A549 treated with ZK216348 at 1 μM for 4 hours (cell line): Measurements from ENCODE around the gene HAND2. TPM values are rescaled to one million over a fixed set of nuclear protein-coding genes. Genes with fewer than 3 reads are reported as not detected.

Experiments
- total RNA-seq: library from RNA; stranded (reverse); fragments of 200-300 nt; extraction: Qiagen RNA extraction; gene quantifications from 5 replicates; pipeline ENCODE4 v1.2.3, GENCODE V29; 2022; ENCODE audit warnings: low read depth

Gene HAND2
- 0.12 to 0.62 TPM (median 0.31 TPM) in 5 replicates for total RNA-seq

DNA sequence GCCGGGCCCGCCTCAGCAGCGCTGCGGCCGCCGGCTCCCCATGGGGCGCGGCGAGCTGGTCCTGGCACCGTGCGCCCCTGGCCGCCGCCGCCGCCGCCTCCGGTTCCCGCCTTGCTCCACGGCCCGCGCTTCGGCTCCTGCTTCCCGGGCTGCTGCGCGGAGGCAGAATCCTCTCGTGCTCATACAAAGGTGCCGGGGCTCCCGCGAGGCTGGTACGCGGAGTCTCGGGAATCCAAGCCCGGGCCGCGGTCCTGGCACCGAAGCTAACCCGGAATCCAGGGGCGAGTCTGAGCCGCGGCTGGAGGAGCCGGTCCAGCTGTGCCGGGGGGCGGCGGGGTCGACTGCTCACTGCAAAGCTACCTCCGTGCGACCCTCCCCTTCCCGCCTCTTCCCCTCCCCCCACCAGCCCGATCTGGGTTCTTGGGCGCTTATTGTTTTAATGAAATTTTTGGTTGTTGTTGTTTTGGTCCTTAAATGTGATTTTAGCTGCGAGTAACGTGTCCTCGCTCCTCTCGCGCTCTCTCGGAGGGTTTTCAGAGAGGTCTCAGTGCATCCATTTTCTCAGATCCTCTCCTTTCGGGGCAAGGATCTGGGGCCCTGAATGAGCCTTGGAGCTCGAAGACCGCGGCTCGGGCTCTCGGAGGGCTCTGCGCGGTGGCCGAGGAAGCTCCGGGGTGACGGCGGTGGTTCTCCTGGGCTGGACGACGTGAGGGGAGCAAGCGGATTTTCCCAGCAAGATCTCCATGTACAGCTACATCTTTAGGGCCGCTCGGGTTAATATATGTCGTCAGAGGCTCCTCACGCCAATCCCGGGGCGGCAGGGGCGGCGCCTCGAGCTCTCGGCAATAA lies at the start of gene HAND2:
TSS of gene HAND2 (minus strand) at position 753 of the 849 bp plus-strand sequence. CDS start 940 bp downstream, outside the sequence.

Other genes with a start within 250 kb of the HAND2 start
- gene HMGB2, start 195.9 kb downstream of the HAND2 start, total RNA-seq, result 99.4 to 155 TPM (median 122 TPM) in 5 replicates
- 22.4 to 25.4 TPM (median 24.6 TPM) in 5 replicates for gene SAP30, start 159.3 kb downstream of the HAND2 start, total RNA-seq
- gene SCRG1, start 131.1 kb downstream of the HAND2 start, total RNA-seq, result not detected in 5 replicates